IPS-15b (cell line): ENCODE measurements around the gene ARHGAP24.
"Not testable (repeated sequence)": the region's sequence is repeated elsewhere in the genome, so short reads cannot be mapped to it uniquely, and the experiment has no call there.

Source experiments
- H3K27me3 ChIP-seq: one replicate; pipeline ENCODE4 v1.6.1; 2013; ENCODE audit warnings: low read length; ENCODE audit not compliant: control insufficient read depth, insufficient read depth
- H3K36me3 ChIP-seq: one replicate; pipeline ENCODE4 v1.6.1; 2013; ENCODE audit warnings: low read length; ENCODE audit not compliant: control insufficient read depth, insufficient read depth
- H3K4me1 ChIP-seq: one replicate; pipeline ENCODE4 v1.6.1; 2013; ENCODE audit warnings: mild to moderate bottlenecking, low read length; ENCODE audit not compliant: control insufficient read depth, insufficient read depth
- H3K4me3 ChIP-seq: one replicate; pipeline ENCODE4 v1.5.1; 2013; ENCODE audit warnings: low read depth, low read length
- H3K9ac ChIP-seq: one replicate; pipeline ENCODE4 v1.6.1; 2013; ENCODE audit warnings: low read depth, mild to moderate bottlenecking, low read length
- H3K9me3 ChIP-seq: one replicate; pipeline ENCODE4 v1.6.1; 2013; ENCODE audit warnings: mild to moderate bottlenecking, low read length; ENCODE audit not compliant: control insufficient read depth, insufficient read depth

The ARHGAP24 gene

DNA sequence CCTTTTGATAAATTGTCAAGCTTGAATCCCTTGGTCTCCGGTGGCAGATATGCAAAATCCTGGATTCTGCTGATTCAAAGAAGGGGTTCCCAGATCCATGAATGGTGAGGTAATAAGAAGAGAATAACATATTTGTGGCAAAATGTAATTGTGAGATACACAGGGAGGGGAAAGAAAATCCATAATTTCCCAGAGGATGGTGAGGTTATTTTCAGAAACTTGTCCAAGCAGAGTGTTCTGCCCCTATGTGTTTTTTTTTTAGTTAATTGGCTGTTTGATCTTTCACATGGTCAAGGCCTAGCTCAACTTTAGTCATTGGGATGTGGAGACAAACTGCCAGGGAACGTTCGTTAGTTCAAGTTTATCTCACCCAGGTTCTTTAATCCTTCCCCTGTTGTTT, 476.1 kb downstream of the ARHGAP24 start:
- Histone ChIP-seq H3K4me3 (no peak overlapping the region), H3K9me3 (no peaks in the 10 kb centered on the region), H3K27me3 (no peaks in the 10 kb centered on the region), H3K36me3 (no peaks in the 10 kb centered on the region), H3K4me1 (peaks cover 9% of the 10 kb centered on the region), H3K9ac (no peak overlapping the region)

DNA sequence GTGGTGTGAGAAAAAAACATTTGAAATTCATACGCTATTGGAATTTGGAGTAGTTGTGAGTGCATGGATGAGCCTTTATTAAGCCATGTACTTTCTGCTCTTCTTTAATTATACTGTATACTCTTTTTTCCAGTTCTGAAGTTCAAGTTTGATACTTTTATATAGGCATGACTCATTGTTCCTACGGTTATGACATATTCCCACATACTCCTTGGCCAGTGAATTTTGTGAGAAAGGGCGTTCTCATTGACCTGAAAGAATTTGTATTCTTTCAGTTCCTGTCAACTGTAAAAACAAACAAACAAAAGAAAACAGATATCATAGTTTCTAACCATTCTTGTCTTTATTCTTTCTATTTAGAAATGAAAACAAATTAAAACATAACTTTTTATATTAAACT, 477.6 kb downstream of the ARHGAP24 start:
- H3K36me3 ChIP-seq, result no peaks in the 10 kb centered on the region
- no peak overlapping the region for H3K9ac ChIP-seq
- no peaks in the 10 kb centered on the region for H3K27me3 ChIP-seq
- no peaks in the 10 kb centered on the region for H3K9me3 ChIP-seq
- peaks cover 13% of the 10 kb centered on the region for H3K4me1 ChIP-seq
- H3K4me3 ChIP-seq, result no peak overlapping the region

GRCh38 chr4:85952972-85953650, 478.2 kb downstream of the ARHGAP24 start:
- Histone ChIP-seq H3K4me1 (peaks cover 13% of the 10 kb centered on the region), H3K9ac (no peak overlapping the region), H3K36me3 (no peaks in the 10 kb centered on the region), H3K4me3 (no peak overlapping the region), H3K27me3 (no peaks in the 10 kb centered on the region), H3K9me3 (no peaks in the 10 kb centered on the region)

DNA sequence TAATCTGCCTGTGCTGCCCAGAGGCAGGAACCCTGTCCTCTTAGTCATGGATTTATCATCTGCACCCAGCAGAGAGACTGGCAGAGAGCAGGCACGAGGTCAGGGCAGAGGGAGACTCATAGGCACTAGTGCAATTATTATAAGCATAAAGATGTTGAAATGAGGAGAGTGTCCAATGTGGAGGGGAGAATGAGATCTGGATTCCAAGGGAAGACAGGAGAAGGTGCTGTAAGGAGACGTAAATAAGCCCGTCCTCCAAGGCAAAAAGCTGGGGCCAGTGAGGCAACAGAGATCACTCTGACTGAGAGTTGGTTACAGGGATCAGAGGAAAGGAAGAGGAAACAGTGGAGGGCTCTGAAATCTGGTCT, 478.7 kb downstream of the ARHGAP24 start:
- no peaks in the 10 kb centered on the region for H3K36me3 ChIP-seq
- no peak overlapping the region for H3K9ac ChIP-seq
- H3K4me1 ChIP-seq, result peaks cover 13% of the 10 kb centered on the region

DNA sequence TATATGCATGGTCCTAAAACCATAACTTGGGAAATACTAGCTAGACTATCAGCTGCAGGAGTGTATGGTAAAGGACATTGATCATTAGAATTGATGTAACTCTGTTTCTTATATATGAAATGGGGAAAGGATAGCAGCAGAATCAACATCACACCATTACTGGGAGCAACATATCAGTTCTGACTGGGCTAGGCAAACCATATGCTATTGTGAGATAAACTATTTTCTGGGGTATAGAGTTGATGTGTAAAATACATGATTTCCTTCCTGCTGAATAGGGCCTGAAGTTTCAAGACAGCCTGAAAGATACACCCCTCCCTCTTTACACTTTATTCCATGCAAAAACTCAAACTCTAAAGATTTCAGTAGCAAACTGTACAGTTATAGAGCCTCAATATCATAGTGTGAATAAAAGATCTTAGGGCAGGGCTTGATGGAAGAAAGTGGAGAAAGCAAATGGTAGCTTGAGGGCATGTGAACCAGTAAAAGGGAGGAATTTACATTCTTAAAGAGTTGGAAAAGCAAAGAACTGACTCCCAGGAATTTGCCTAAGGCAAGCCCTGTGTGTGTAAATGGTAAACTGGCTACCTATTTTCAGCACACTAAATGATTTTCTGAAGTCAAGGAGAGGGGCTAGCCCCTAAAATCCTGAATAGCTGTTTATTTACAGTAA, 480.8 kb downstream of the ARHGAP24 start:
- H3K4me3 ChIP-seq, result no peak overlapping the region
- no peaks in the 10 kb centered on the region for H3K36me3 ChIP-seq
- no peaks in the 10 kb centered on the region for H3K27me3 ChIP-seq
- H3K4me1 ChIP-seq, result peaks cover 13% of the 10 kb centered on the region
- H3K9me3 ChIP-seq, result no peaks in the 10 kb centered on the region
- H3K9ac ChIP-seq, result no peak overlapping the region

More for the DNA sequence above, 478.7 kb downstream of the ARHGAP24 start:
- Histone ChIP-seq H3K9me3 (no peaks in the 10 kb centered on the region), H3K27me3 (no peaks in the 10 kb centered on the region), H3K4me3 (no peak overlapping the region)

- H3K9me3 ChIP-seq, result no peaks in the 10 kb centered on the region
Measured at GRCh38 chr4:85956293-85956945, 481.5 kb downstream of the ARHGAP24 start.

DNA sequence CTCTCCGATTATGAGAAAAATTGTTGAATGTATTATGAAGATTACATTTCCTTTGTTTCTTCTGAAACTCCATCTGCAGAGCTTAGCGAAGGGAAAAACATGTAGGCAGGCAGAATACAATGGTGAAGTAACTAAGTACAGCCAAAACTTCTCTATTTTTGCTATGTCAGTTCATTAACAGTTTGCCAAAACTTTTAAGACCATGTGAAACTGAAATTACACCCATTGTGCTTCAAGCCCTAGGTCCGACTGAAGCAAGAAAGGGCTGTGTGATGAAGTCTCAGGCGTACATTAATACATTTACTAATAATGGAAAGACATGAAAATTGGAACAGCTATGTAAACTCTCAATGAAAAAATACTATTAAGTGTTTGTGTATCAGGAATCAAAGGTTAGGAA, 486.9 kb downstream of the ARHGAP24 start:
- no peak overlapping the region for H3K9ac ChIP-seq
- no peak overlapping the region for H3K4me3 ChIP-seq
- no peaks in the 10 kb centered on the region for H3K9me3 ChIP-seq
- peaks cover under 1% of the 10 kb centered on the region for H3K4me1 ChIP-seq
- H3K36me3 ChIP-seq, result no peaks in the 10 kb centered on the region
- no peaks in the 10 kb centered on the region for H3K27me3 ChIP-seq

More at GRCh38 chr4:85956293-85956945, 481.5 kb downstream of the ARHGAP24 start:
- H3K4me1 ChIP-seq, result peaks cover 13% of the 10 kb centered on the region
- H3K27me3 ChIP-seq, result no peaks in the 10 kb centered on the region
- H3K36me3 ChIP-seq, result no peaks in the 10 kb centered on the region
- H3K9ac ChIP-seq, result no peak overlapping the region
- H3K4me3 ChIP-seq, result peak overlapping the region; percentile 10

DNA sequence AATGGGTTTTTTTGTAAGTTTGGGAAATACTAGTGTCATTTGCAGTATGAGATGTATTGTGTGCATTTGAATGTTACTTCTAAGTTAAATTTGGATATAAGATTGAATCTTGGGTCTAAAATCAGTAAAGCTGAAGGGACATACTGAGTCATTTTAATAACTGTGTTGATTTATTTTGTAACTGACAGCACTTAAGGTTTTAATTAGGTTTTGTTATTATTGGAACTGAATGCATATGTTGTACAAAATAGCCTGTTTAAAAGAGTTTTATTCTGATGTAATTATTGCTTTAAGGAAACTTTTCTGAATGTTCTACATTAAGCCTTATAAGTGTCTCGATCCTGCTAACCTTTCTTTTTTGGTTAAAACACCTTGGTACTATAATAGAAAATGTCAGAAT, 488.3 kb downstream of the ARHGAP24 start:
- H3K27me3 ChIP-seq, result no peaks in the 10 kb centered on the region
- no peaks in the 10 kb centered on the region for H3K4me1 ChIP-seq
- no peak overlapping the region for H3K4me3 ChIP-seq
- no peak overlapping the region for H3K9ac ChIP-seq
- H3K9me3 ChIP-seq, result no peaks in the 10 kb centered on the region
- no peaks in the 10 kb centered on the region for H3K36me3 ChIP-seq

GRCh38 chr4:85964298-85964697, 489.3 kb downstream of the ARHGAP24 start:
- H3K4me1 ChIP-seq, result no peaks in the 10 kb centered on the region
- no peaks in the 10 kb centered on the region for H3K36me3 ChIP-seq
- H3K27me3 ChIP-seq, result no peaks in the 10 kb centered on the region
- no peaks in the 10 kb centered on the region for H3K9me3 ChIP-seq
- H3K9ac ChIP-seq, result no peak overlapping the region
- H3K4me3 ChIP-seq, result no peak overlapping the region

DNA sequence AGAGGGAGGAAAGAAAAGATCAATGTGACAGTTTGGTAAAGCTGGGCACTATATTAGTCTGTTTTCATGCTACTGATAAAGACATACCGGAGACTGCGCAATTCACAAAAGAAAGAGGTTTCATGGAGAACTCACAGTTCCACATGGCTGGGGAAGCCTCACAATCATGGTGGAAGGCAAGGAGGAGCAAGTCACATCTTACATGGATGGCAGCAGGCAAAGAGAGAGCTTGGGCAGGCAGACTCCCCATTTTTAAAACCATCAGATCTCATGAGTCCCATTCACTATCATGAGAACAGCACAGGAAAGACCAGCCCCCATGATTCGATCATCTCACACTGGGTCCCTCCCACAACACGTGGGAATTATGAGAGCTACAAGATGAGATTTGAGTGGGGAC, 490.1 kb downstream of the ARHGAP24 start:
- H3K9ac ChIP-seq, H3K36me3 ChIP-seq, H3K9me3 ChIP-seq, H3K4me3 ChIP-seq, H3K4me1 ChIP-seq, H3K27me3 ChIP-seq: not testable (repeated sequence)

- Histone ChIP-seq H3K9ac (no peak overlapping the region), H3K9me3 (no peaks in the 10 kb centered on the region), H3K36me3 (no peaks in the 10 kb centered on the region), H3K4me3 (no peak overlapping the region), H3K27me3 (no peaks in the 10 kb centered on the region), H3K4me1 (no peaks in the 10 kb centered on the region)
Measured at GRCh38 chr4:85965529-85965928, 490.6 kb downstream of the ARHGAP24 start.

DNA sequence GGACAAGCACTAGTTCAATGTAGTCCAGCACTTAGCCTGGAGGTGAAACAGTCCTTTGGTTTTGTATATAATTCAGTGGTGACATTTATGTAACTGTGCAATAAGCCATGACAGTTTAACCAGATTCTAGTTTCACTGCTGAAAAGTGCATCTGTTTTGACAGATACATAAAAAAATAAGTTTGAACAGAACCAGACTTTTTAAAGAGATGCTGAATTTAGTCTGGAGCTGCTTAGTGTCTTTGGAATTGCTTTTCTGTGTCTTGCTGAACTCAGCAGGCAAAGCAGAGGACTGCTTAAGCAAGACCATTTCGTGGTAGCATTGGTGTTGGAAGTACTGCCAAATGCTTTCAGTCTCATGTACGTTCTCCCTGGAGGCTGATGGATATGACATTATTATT, 491.4 kb downstream of the ARHGAP24 start:
- no peaks in the 10 kb centered on the region for H3K9me3 ChIP-seq
- no peaks in the 10 kb centered on the region for H3K4me1 ChIP-seq
- H3K27me3 ChIP-seq, result no peaks in the 10 kb centered on the region
- H3K4me3 ChIP-seq, result no peak overlapping the region
- no peaks in the 10 kb centered on the region for H3K36me3 ChIP-seq
- no peak overlapping the region for H3K9ac ChIP-seq
